NCI-H187 (cell line): ENCODE data around the gene TRAP1.

Experiments
- DNase-seq, 2 experiments: peaks; one replicate each; lab custom pipeline; 2025; lab: John Stamatoyannopoulos, UW

TRAP1 gene

GRCh38 chr16:3650631-3651265 is 66.6 kb downstream of the TRAP1 start:
- DNase-seq = no peak

GRCh38 chr16:3646348-3646920 is 70.9 kb downstream of the TRAP1 start:
- no peak for DNase-seq

GRCh38 chr16:3645504-3646347 is 71.6 kb downstream of the TRAP1 start:
- DNase-seq = no peak

GRCh38 chr16:3645108-3645503 is 72.2 kb downstream of the TRAP1 start:
- DNase-seq = no peak

- DNase-seq = no peak
These were observed 74.1 kb downstream of the TRAP1 start for GRCh38 chr16:3643095-3643730.

- no peak for DNase-seq
These were observed 74.8 kb downstream of the TRAP1 start for GRCh38 chr16:3642397-3643094.

GRCh38 chr16:3641801-3642396 is 75.4 kb downstream of the TRAP1 start:
- DNase-seq = no peak

- DNase-seq = no peak
These were observed 76.5 kb downstream of the TRAP1 start for GRCh38 chr16:3640632-3641501.

GRCh38 chr16:3640207-3640606 is 77.1 kb downstream of the TRAP1 start:
- DNase-seq = no peak

GRCh38 chr16:3638916-3639644 is 78.2 kb downstream of the TRAP1 start:
- no peak for DNase-seq

GRCh38 chr16:3637371-3637923 is 79.9 kb downstream of the TRAP1 start:
- no peak for DNase-seq

GRCh38 chr16:3625911-3626732 is 91.2 kb downstream of the TRAP1 start:
- DNase-seq = no peak

- no peak for DNase-seq
These were observed 92.0 kb downstream of the TRAP1 start for GRCh38 chr16:3625331-3625730.

- DNase-seq = no peak
These were observed 93.7 kb downstream of the TRAP1 start for GRCh38 chr16:3623642-3624041.

- no peak for DNase-seq
These were observed 98.6 kb downstream of the TRAP1 start for GRCh38 chr16:3618769-3619141.

- no peak for DNase-seq
These were observed 104.5 kb downstream of the TRAP1 start for GRCh38 chr16:3612510-3613466.

- DNase-seq = peak; percentile 96 to 98
These were observed 106.0 kb downstream of the TRAP1 start, which contains the start of gene SLX4 for GRCh38 chr16:3611146-3611975. SLX4 (minus strand) TSS chr16:3611606; CDS start chr16:3608964, 2,642 bp downstream.
